Measurements from ENCODE around the gene DCST2.

GRCh38 chr1:155008015-155008941 lies 25.3 kb downstream of the DCST2 start:
- TF ChIP-seq, protein P1, sequence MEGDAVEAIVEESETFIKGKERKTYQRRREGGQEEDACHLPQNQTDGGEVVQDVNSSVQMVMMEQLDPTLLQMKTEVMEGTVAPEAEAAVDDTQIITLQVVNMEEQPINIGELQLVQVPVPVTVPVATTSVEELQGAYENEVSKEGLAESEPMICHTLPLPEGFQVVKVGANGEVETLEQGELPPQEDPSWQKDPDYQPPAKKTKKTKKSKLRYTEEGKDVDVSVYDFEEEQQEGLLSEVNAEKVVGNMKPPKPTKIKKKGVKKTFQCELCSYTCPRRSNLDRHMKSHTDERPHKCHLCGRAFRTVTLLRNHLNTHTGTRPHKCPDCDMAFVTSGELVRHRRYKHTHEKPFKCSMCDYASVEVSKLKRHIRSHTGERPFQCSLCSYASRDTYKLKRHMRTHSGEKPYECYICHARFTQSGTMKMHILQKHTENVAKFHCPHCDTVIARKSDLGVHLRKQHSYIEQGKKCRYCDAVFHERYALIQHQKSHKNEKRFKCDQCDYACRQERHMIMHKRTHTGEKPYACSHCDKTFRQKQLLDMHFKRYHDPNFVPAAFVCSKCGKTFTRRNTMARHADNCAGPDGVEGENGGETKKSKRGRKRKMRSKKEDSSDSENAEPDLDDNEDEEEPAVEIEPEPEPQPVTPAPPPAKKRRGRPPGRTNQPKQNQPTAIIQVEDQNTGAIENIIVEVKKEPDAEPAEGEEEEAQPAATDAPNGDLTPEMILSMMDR (IDR thresholded peaks at IDR 0.05): no peak
- TF ChIP-seq POLR2A (IDR thresholded peaks at IDR 0.05): no peak

Data from heart left ventricle (tissue), 13 donors.